GM18517 (cell line): ENCODE results near the gene TMEM203.
A peak's percentile ranks its signal among the peaks of the same experiment; 100 is the strongest.

ENCODE experiments used
- ATAC-seq: cut with Tn5 transposase; IDR thresholded peaks from one replicate; pipeline ENCODE4 v1.9.1; 2021; ENCODE audit warnings: mild to moderate bottlenecking, moderate library complexity; ENCODE audit not compliant: unreplicated experiment

TMEM203 gene

GRCh38 chr9:137219757-137220316 lies 14.4 kb upstream of the TMEM203 start:
- ATAC-seq, result no peak

- ATAC-seq, result no peak
Observed at GRCh38 chr9:137218754-137219271, 13.4 kb upstream of the TMEM203 start.

GRCh38 chr9:137218212-137218753 lies 12.8 kb upstream of the TMEM203 start:
- ATAC-seq, result no peak

GRCh38 chr9:137217276-137218211 lies 12.1 kb upstream of the TMEM203 start:
- ATAC-seq, result no peak

GRCh38 chr9:137216188-137216965 lies 10.9 kb upstream of the TMEM203 start:
- no peak for ATAC-seq

GRCh38 chr9:137215196-137215986 lies 9.9 kb upstream of the TMEM203 start:
- no peak for ATAC-seq

GRCh38 chr9:137214620-137215019 lies 9.2 kb upstream of the TMEM203 start:
- no peak for ATAC-seq

GRCh38 chr9:137213160-137214060 lies 8.0 kb upstream of the TMEM203 start:
- ATAC-seq, result no peak

- ATAC-seq, result no peak
Observed at GRCh38 chr9:137212520-137212919, 7.1 kb upstream of the TMEM203 start.

GRCh38 chr9:137211532-137211931 lies 6.1 kb upstream of the TMEM203 start:
- no peak for ATAC-seq

- no peak for ATAC-seq
Observed at GRCh38 chr9:137206602-137207001, 1.2 kb upstream of the TMEM203 start.

GRCh38 chr9:137204731-137205125 lies 720 bp downstream of the TMEM203 start:
- ATAC-seq, result no peak

- ATAC-seq, result no peak
Observed at GRCh38 chr9:137202966-137203365, 2.5 kb downstream of the TMEM203 start.

- ATAC-seq, result no peak
Observed at GRCh38 chr9:137201205-137201868, 4.1 kb downstream of the TMEM203 start.

GRCh38 chr9:137200311-137201204 lies 4.9 kb downstream of the TMEM203 start, which contains the start of gene TPRN:
TSS of gene TPRN (minus strand) at chr9:137200741. CDS start at chr9:137200711, 30 bp downstream.
- ATAC-seq, result peak; percentile 87

GRCh38 chr9:137199411-137200121 lies 5.9 kb downstream of the TMEM203 start:
- no peak for ATAC-seq

GRCh38 chr9:137198902-137199283 lies 6.6 kb downstream of the TMEM203 start:
- ATAC-seq, result no peak
